ENCODE results near the gene FBXO44.
"Not testable (repeated sequence)": the region's sequence is repeated elsewhere in the genome, so short reads cannot be mapped to it uniquely, and the experiment has no call there.

FBXO44 gene

GRCh38 chr1:11639372-11639771 is 15.3 kb upstream of the FBXO44 start:
- Histone ChIP-seq H3K4me3 (ENCODE audit: low read length) (no peak overlapping the region), H3K27me3 (ENCODE audit: control insufficient read depth, insufficient read depth, low read length) (no peaks in the 10 kb centered on the region), H3K4me1 (ENCODE audit: control insufficient read depth, insufficient read depth, low read length) (no peaks in the 10 kb centered on the region), H3K36me3 (ENCODE audit: control insufficient read depth, insufficient read depth, low read length) (no peaks in the 10 kb centered on the region), H3K27ac (ENCODE audit: low read length) (no peak overlapping the region), H3K9me3 (ENCODE audit: control insufficient read depth, insufficient read depth, low read length) (no peaks in the 10 kb centered on the region)
- no CpG with 5 or more reads among the region's 4 CpGs for WGBS (ENCODE audit: insufficient coverage, insufficient read length)
- DNase-seq (ENCODE audit: low read depth, low spot score) = no peak

- DNase-seq (ENCODE audit: low read depth, low spot score) = no peak
- no CpG with 5 or more reads among the region's 7 CpGs for whole genome bisulfite sequencing (ENCODE audit: insufficient coverage, insufficient read length)
- Histone ChIP-seq H3K27ac (ENCODE audit: low read length) (no peak overlapping the region), H3K27me3 (ENCODE audit: control insufficient read depth, insufficient read depth, low read length) (no peaks in the 10 kb centered on the region), H3K4me1 (ENCODE audit: control insufficient read depth, insufficient read depth, low read length) (no peaks in the 10 kb centered on the region), H3K36me3 (ENCODE audit: control insufficient read depth, insufficient read depth, low read length) (no peaks in the 10 kb centered on the region), H3K9me3 (ENCODE audit: control insufficient read depth, insufficient read depth, low read length) (no peaks in the 10 kb centered on the region), H3K4me3 (ENCODE audit: low read length) (no peak overlapping the region)
Observed at GRCh38 chr1:11640101-11640500, 14.6 kb upstream of the FBXO44 start.

- no peaks in the 10 kb centered on the region for H3K36me3 ChIP-seq (ENCODE audit: control insufficient read depth, insufficient read depth, low read length)
- H3K4me1 ChIP-seq (ENCODE audit: control insufficient read depth, insufficient read depth, low read length) = no peaks in the 10 kb centered on the region
- H3K27me3 ChIP-seq (ENCODE audit: control insufficient read depth, insufficient read depth, low read length) = no peaks in the 10 kb centered on the region
- WGBS (ENCODE audit: insufficient coverage, insufficient read length) = no CpG with 5 or more reads among the region's 6 CpGs
- no peak for DNase-seq (ENCODE audit: low read depth, low spot score)
- H3K9me3 ChIP-seq (ENCODE audit: control insufficient read depth, insufficient read depth, low read length) = no peaks in the 10 kb centered on the region
- H3K4me3 ChIP-seq (ENCODE audit: low read length) = no peak overlapping the region
- no peak overlapping the region for H3K27ac ChIP-seq (ENCODE audit: low read length)
Observed at GRCh38 chr1:11640944-11641343, 13.7 kb upstream of the FBXO44 start.

DNA sequence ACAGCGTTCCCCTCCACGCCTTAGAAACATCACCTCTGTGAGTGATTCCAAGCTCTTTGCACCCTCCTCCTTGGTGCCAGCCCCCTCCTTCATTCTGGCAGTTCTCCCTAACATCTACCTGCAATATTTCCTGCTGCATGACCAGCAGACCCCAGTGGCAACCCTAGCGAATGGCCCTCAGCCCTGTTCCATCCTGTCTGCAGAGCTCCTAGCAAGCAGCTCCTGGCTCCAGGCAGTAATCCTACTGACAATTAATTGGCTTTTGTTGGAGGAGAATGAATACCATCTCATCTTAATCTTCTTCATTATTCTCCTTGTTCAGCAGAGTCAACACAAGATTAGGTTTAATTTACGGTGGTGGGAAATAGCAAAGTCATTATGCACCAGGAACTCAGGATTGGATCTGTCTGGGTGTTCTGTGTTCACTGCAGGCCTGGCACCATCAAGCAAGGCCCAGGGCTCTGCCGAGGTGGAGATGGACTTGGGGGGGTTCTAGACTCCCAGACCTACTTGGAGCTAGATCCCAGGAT is 12.8 kb upstream of the FBXO44 start:
- no CpG with 5 or more reads among the region's 5 CpGs for WGBS (ENCODE audit: insufficient coverage, insufficient read length)
- Histone ChIP-seq H3K4me1 (ENCODE audit: control insufficient read depth, insufficient read depth, low read length) (no peaks in the 10 kb centered on the region), H3K36me3 (ENCODE audit: control insufficient read depth, insufficient read depth, low read length) (no peaks in the 10 kb centered on the region), H3K27ac (ENCODE audit: low read length) (no peak overlapping the region), H3K27me3 (ENCODE audit: control insufficient read depth, insufficient read depth, low read length) (no peaks in the 10 kb centered on the region), H3K4me3 (ENCODE audit: low read length) (no peak overlapping the region), H3K9me3 (ENCODE audit: control insufficient read depth, insufficient read depth, low read length) (no peaks in the 10 kb centered on the region)
- DNase-seq (ENCODE audit: low read depth, low spot score) = no peak

GRCh38 chr1:11642418-11643017 is 12.2 kb upstream of the FBXO44 start:
- not testable (repeated sequence) for H3K9me3 ChIP-seq (ENCODE audit: control insufficient read depth, insufficient read depth, low read length); H3K27ac ChIP-seq (ENCODE audit: low read length); H3K4me3 ChIP-seq (ENCODE audit: low read length); H3K27me3 ChIP-seq (ENCODE audit: control insufficient read depth, insufficient read depth, low read length); DNase-seq (ENCODE audit: low read depth, low spot score); H3K36me3 ChIP-seq (ENCODE audit: control insufficient read depth, insufficient read depth, low read length); H3K4me1 ChIP-seq (ENCODE audit: control insufficient read depth, insufficient read depth, low read length)
- whole genome bisulfite sequencing (ENCODE audit: insufficient coverage, insufficient read length) = no CpG with 5 or more reads among the region's 18 CpGs

- Histone ChIP-seq H3K27me3 (ENCODE audit: control insufficient read depth, insufficient read depth, low read length) (no peaks in the 10 kb centered on the region), H3K4me1 (ENCODE audit: control insufficient read depth, insufficient read depth, low read length) (no peaks in the 10 kb centered on the region), H3K9me3 (ENCODE audit: control insufficient read depth, insufficient read depth, low read length) (no peaks in the 10 kb centered on the region), H3K4me3 (ENCODE audit: low read length) (no peak overlapping the region), H3K27ac (ENCODE audit: low read length) (no peak overlapping the region), H3K36me3 (ENCODE audit: control insufficient read depth, insufficient read depth, low read length) (no peaks in the 10 kb centered on the region)
- no peak for DNase-seq (ENCODE audit: low read depth, low spot score)
- no CpG with 5 or more reads among the region's 5 CpGs for WGBS (ENCODE audit: insufficient coverage, insufficient read length)
Observed at GRCh38 chr1:11643782-11644181, 10.9 kb upstream of the FBXO44 start.

GRCh38 chr1:11645270-11645669 is 9.4 kb upstream of the FBXO44 start:
- Histone ChIP-seq H3K4me1 (ENCODE audit: control insufficient read depth, insufficient read depth, low read length) (peaks cover 1% of the 10 kb centered on the region; the same call in 1 of the 2 replicates), H3K4me3 (ENCODE audit: low read length) (no peak overlapping the region), H3K27me3 (ENCODE audit: control insufficient read depth, insufficient read depth, low read length) (no peaks in the 10 kb centered on the region), H3K27ac (ENCODE audit: low read length) (no peak overlapping the region), H3K36me3 (ENCODE audit: control insufficient read depth, insufficient read depth, low read length) (no peaks in the 10 kb centered on the region), H3K9me3 (ENCODE audit: control insufficient read depth, insufficient read depth, low read length) (no peaks in the 10 kb centered on the region)
- no peak for DNase-seq (ENCODE audit: low read depth, low spot score)
- no CpG with 5 or more reads among the region's 5 CpGs for WGBS (ENCODE audit: insufficient coverage, insufficient read length)

DNA sequence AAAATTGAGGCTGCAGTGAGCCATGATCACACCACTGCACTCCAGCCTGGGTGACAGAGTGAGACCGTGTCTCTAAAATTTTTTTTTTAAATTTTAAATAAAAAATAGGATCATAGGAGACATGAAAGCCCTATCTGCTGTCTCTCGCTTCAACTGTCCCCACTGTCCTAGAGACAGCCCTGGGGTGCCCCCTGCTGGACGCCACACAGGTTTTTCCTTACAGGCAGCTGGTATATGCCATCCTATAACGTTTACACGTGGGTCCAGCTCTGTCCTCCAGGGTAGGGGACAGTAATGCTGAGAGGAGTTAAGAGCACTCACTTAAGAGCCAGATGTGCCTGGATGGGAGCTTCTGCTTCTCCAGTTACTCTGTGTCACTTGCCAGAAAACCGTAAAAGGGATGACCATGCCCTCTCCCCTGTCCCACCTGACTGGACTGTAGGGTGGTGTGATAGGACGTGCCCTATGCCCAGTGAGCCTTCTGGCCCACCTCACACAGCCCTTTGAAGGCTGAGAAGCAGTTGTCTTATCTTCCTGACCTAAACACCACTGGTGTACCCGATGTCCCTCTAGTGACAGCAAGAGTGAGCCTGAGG is 8.9 kb upstream of the FBXO44 start:
- peaks cover 4% of the 10 kb centered on the region; the same call in 1 of the 2 replicates for H3K4me1 ChIP-seq (ENCODE audit: control insufficient read depth, insufficient read depth, low read length)
- no peak overlapping the region for H3K4me3 ChIP-seq (ENCODE audit: low read length)
- WGBS (ENCODE audit: insufficient coverage, insufficient read length) = no CpG with 5 or more reads among the region's 8 CpGs
- no peak overlapping the region for H3K27ac ChIP-seq (ENCODE audit: low read length)
- no peaks in the 10 kb centered on the region for H3K9me3 ChIP-seq (ENCODE audit: control insufficient read depth, insufficient read depth, low read length)
- no peaks in the 10 kb centered on the region for H3K27me3 ChIP-seq (ENCODE audit: control insufficient read depth, insufficient read depth, low read length)
- H3K36me3 ChIP-seq (ENCODE audit: control insufficient read depth, insufficient read depth, low read length) = no peaks in the 10 kb centered on the region
- DNase-seq (ENCODE audit: low read depth, low spot score) = no peak

DNA sequence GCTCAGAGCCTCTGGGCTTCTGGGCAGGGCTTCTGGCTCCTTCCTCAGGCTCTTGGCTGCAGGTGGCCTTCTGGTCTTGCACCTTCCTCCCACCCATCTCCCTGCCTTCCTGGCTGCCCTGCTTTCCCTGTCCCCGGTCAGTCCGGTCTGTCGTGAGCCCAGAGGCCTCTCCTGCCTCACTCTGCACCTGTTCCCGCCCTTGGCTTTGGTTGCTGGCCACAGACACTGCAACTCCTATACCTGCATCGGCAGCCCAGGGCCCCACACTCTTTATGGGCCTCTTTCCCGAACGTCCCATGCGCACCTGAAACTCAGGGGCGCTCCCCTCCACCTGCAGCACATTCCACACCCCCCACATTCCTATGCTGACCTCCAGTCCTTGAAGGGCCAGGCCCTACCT is 8.4 kb upstream of the FBXO44 start:
- no CpG with 5 or more reads among the region's 9 CpGs for WGBS (ENCODE audit: insufficient coverage, insufficient read length)
- H3K27ac ChIP-seq (ENCODE audit: low read length) = no peak overlapping the region
- DNase-seq (ENCODE audit: low read depth, low spot score) = no peak

DNA sequence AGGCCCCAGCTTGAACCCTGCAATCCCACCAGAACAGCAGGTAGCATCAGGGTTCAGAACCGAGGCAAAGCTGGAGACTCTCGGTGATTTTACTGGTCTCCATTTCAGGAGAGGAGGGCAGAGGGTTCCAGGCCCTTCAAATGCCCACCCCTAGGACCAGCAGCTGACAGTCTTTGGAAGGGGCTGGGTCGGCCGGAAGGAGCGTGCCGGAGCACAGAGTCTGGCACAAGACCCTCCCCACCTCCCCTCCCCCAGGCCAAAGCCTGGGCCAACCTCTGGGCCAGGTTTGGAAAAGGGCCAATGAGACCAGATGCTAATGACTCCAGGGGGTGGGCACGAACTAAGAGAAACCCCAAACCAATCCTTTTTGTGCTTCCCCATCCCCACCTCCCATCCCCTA is 7.3 kb upstream of the FBXO44 start:
- H3K4me3 ChIP-seq (ENCODE audit: low read length) = no peak overlapping the region
- H3K4me1 ChIP-seq (ENCODE audit: control insufficient read depth, insufficient read depth, low read length) = peaks cover 4% of the 10 kb centered on the region; the same call in 1 of the 2 replicates
- no peak overlapping the region for H3K27ac ChIP-seq (ENCODE audit: low read length)
- no peak for DNase-seq (ENCODE audit: low read depth, low spot score)
- no CpG with 5 or more reads among the region's 7 CpGs for WGBS (ENCODE audit: insufficient coverage, insufficient read length)
- H3K27me3 ChIP-seq (ENCODE audit: control insufficient read depth, insufficient read depth, low read length) = no peaks in the 10 kb centered on the region
- no peaks in the 10 kb centered on the region for H3K36me3 ChIP-seq (ENCODE audit: control insufficient read depth, insufficient read depth, low read length)
- H3K9me3 ChIP-seq (ENCODE audit: control insufficient read depth, insufficient read depth, low read length) = no peaks in the 10 kb centered on the region

More for the DNA sequence above, 8.4 kb upstream of the FBXO44 start:
- no peak overlapping the region for H3K4me3 ChIP-seq (ENCODE audit: low read length)
- H3K4me1 ChIP-seq (ENCODE audit: control insufficient read depth, insufficient read depth, low read length) = peaks cover 4% of the 10 kb centered on the region; the same call in 1 of the 2 replicates
- no peaks in the 10 kb centered on the region for H3K36me3 ChIP-seq (ENCODE audit: control insufficient read depth, insufficient read depth, low read length)
- no peaks in the 10 kb centered on the region for H3K9me3 ChIP-seq (ENCODE audit: control insufficient read depth, insufficient read depth, low read length)
- no peaks in the 10 kb centered on the region for H3K27me3 ChIP-seq (ENCODE audit: control insufficient read depth, insufficient read depth, low read length)

- no CpG with 5 or more reads among the region's 6 CpGs for WGBS (ENCODE audit: insufficient coverage, insufficient read length)
- Histone ChIP-seq H3K27me3 (ENCODE audit: control insufficient read depth, insufficient read depth, low read length) (no peaks in the 10 kb centered on the region), H3K4me3 (ENCODE audit: low read length) (no peak overlapping the region), H3K9me3 (ENCODE audit: control insufficient read depth, insufficient read depth, low read length) (no peaks in the 10 kb centered on the region), H3K4me1 (ENCODE audit: control insufficient read depth, insufficient read depth, low read length) (peaks cover 4% of the 10 kb centered on the region; the same call in 1 of the 2 replicates), H3K27ac (ENCODE audit: low read length) (no peak overlapping the region), H3K36me3 (ENCODE audit: control insufficient read depth, insufficient read depth, low read length) (no peaks in the 10 kb centered on the region)
- no peak for DNase-seq (ENCODE audit: low read depth, low spot score)
Observed at GRCh38 chr1:11648039-11648438, 6.6 kb upstream of the FBXO44 start.
